ENCODE data around the gene RLIM.
"Not testable (repeated sequence)": the region's sequence is repeated elsewhere in the genome, so short reads cannot be mapped to it uniquely, and the experiment has no call there.

Gene RLIM, protein sequence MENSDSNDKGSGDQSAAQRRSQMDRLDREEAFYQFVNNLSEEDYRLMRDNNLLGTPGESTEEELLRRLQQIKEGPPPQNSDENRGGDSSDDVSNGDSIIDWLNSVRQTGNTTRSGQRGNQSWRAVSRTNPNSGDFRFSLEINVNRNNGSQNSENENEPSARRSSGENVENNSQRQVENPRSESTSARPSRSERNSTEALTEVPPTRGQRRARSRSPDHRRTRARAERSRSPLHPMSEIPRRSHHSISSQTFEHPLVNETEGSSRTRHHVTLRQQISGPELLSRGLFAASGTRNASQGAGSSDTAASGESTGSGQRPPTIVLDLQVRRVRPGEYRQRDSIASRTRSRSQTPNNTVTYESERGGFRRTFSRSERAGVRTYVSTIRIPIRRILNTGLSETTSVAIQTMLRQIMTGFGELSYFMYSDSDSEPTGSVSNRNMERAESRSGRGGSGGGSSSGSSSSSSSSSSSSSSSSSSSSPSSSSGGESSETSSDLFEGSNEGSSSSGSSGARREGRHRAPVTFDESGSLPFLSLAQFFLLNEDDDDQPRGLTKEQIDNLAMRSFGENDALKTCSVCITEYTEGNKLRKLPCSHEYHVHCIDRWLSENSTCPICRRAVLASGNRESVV

DNA sequence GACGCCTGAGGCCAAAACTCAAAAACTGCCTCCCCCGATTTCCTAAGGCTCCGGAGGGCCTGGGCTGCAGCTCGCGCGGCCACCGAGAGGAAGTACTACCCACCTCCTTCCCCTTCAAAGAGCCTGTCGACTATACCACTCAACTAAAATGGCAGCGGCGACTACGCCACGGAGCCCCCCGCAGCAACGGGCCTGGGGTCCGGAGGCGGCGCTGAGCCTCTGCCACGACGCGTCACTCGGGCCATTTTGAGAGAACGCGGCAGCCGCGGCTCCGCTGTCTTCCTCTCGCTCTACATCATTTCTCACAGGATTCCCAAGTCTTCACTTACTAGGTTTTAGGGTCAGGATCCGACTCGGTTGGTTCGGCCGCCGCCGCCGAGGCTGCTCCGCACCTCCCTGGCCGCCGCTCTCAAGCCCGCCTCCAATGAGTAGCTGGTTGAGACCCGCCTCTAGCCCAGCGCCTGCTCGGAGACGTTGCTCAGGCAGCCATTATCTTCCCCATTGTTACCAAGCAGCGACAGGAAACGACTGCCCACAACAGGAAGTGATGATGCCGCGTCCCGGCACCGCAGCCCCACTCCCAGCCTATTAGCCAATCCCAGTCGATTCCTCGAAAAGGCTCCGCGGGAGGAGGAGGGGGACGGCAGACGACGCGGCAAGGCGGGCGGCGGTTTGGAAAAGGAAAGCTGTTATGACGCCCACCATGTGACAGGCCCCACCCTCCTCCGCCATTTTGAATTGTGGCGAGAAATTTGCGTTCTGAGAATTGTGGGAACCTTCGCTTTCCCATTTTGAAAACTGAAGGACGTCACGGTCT, at the start of gene RLIM:
Gene RLIM, minus strand, starts transcription at position 532 of the 817 bp plus-strand sequence. CDS start 18,647 bp downstream, outside the sequence.
- ATAC-seq = peak; percentile 96 to 97

DNA sequence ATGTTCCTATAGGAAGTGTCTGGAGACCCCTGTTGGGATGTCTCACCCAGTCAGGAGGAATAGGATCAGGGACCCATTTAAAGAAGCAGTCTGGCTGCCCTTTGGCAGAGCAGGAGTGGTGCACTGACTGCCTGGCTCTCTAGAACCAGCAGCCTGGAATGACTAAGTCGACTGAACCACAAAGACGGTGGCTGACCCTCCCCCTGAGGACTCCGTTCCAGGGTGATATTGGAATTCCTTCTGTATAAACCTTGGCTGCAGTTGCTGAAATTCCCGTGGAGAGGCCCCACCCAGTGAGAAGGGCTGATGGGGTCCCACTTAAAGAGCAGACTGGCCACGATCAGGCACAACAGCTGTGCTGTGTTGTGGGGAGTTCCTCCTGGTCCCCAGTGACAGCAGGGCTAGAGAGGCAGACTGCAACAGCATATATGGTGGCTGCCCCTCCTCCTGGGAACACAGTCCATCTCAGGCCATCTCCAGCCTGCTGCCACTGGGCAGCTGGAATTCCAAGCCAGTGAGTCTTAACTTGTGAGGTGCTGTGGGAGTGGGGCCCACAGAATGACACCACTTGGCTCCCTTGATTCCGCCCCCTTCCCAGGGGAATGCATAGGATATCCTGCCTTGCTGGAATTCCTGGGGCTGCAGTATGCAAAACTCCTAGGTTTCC, 41.8 kb upstream of the RLIM start:
- no peak for ATAC-seq

DNA sequence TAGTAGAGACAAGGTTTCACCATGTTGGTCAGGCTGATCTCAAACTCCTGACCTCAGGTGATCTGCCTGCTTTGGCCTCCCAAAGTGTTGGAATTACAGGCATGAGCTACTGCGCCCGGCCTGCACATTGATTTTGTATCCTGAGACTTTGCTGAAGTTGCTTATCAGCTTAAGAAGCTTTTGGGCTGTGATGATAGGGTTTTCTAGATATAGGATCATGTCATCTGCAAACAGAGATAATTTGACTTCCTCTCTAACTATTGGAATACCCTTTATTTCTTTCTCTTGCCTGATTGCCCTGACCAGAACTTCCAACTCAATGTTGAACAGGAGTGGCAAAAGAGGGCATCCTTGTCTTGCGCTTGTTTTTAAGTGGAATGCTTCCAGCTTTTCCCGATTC, 40.5 kb upstream of the RLIM start:
- ATAC-seq = not testable (repeated sequence)

DNA sequence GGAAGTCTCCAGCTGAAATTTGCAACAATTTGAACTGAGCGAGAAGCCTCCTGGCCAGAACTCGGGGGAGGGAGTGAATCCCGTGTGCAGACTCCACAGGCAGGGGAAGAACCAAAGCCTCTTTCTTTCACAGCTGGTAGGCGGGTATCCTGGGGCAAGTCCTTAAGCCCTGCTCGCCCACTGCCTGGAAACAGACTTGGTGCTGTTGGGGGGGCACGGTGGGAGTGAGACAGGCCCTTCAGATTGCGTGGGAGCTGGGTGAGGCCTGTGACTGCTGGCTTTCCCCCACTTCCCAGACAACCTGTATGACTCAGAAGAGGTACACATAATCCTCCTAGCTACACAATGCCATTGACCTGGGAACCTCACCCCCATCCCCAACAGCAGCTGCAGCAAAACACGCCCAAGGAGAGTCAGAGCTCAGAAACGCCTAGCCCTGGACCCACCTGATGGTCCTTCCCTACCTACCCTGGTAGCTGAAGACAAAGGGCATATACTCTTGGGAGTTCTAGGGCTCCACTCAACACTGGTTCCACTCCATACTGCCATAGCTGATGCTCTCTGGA, 22.4 kb upstream of the RLIM start:
- no peak for ATAC-seq

DNA sequence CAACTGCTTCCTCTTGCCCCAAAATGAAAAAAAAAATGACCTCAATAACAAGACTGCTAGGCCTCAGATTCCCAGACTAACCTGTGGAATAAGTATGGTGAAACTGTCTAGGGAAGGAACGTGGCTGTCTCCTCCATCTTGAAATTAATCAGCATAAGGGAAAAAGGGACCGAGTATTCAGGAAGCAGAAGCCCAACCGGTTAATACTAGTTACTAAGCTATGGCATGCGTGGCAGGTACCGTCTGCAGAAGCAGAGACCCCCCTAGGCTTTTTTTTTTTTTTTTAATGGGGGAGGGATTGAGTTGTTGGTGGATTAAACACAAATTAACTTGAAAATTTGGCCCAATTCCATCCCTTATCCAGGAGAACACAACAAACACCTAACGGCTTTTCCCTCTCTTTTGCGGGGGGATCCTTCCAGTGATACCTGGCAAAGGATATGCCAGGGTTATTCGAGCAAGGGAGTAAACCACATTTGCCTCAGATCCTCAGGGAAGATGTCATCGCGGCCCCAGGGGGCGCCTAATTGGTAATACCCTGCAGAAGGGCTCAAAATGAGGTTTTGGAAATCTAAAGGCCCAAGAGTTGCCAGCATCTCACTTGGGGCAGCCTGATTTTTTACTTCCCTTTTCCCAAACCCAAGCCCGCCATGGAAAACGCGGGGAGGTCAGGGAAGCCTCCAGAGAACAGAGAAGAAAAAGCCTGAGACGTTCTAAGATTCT, 893 bp downstream of the RLIM start:
- ATAC-seq = no peak

DNA sequence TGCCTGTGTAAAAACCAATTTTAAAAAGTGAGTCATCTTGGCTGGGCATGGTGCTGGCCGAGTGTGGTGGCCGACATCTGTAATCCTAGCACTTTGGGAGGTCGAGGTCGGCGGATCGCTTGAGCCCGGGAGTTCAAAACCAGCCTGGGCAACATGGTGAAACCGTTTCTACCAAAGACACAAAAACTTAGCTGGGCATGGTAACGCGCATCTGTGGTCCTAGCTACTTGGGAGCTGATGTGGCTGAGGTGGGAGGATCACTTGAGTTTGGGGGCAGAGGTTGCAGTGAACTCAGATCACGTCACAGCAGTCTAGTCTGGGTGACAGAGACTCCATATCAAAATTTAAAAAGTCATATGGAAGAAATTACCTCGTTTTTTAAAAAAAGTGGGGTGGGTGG, 7.6 kb downstream of the RLIM start:
- ATAC-seq = no peak

DNA sequence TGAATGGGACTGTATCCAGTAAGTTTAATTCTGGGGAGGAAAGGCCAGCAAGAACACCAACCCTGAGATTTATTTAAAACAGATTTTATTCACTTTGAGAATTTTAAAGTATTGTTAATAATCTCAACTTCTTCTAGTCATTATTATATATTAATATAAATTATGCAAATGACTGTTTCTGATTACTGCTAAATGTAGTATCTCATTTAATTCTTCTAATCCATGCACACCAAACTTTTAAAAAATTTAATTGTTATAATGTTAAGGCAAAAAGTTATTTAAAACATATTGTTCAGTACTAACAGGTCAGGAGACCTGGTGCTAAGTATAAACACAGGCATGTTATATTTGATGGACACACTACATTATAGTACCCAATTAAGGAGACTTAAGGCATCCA, 8.1 kb downstream of the RLIM start:
- ATAC-seq = no peak

DNA sequence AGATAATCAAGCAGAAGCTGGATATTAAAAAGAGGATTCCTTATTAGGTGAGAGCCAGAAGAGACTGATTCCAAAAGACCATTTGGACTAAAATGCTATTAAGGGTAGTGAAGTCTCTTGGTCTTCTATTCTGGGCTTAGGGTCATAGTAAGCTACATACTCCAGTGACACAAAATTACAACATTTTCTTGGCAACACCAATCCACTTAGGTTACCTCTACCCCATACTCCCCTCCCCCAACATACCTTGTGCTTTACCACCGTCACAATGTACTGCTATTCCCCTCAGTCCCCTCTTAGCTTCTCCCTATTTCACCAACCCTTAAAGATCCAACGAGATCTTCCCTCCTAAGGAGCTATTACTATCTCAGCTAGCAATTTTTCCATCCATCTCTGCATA, 11.4 kb downstream of the RLIM start:
- ATAC-seq = no peak

DNA sequence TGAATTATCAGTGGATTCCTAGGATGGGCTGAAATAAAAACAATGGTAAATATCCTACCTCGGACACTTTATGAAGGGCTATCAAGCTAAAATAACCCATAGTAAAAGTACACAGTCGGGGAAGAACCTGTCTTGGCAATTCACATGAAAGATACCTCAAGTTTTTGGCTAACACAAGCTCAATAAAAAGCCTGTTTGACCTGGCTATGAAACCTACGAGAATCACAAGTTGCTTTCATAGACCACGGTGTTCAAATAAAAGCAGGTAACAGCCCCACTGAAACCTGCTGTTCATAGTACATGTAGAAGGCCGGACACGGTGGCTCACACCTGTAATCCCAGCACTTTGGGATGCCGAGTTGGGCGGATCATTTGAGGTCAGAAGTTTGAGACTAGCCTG, 12.3 kb downstream of the RLIM start:
- no peak for ATAC-seq

DNA sequence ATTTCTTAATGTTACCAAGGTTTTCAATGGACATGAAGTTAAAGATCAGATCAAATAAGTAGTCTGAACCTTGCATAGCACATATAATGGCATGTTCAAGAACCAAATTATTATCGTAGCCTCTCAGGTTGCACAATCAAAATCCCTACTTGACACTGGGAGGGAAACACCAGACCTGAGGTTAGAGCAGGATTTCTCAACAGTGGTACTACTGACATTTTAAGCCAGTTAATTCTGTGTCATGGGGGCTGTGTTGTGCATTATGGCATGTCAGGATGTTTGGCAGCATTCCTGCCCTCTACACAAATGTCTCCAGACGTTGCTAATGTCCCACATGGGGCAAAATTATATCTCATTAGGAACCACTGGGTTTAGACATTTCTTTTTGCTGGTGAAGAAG, 20.8 kb downstream of the RLIM start:
- no peak for ATAC-seq

DNA sequence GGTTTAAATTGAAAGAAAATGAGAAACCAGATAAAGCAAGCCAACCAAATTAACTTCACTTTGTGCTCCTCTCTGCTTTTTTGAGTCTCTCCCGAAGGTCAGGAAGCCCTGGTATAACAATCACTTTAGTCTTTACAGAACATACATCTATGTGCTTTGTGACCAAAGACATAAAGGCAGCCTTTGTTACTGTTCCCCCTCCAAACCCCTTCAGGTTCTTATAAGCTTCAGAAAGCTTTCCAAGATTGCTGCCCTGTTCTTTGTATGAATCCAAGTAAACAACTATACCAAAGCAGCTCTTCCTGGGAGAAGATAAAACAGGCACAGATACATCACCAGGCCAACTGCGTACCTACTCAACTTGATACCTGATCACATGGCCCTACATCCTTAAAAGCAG, 28.7 kb downstream of the RLIM start:
- ATAC-seq = no peak

DNA sequence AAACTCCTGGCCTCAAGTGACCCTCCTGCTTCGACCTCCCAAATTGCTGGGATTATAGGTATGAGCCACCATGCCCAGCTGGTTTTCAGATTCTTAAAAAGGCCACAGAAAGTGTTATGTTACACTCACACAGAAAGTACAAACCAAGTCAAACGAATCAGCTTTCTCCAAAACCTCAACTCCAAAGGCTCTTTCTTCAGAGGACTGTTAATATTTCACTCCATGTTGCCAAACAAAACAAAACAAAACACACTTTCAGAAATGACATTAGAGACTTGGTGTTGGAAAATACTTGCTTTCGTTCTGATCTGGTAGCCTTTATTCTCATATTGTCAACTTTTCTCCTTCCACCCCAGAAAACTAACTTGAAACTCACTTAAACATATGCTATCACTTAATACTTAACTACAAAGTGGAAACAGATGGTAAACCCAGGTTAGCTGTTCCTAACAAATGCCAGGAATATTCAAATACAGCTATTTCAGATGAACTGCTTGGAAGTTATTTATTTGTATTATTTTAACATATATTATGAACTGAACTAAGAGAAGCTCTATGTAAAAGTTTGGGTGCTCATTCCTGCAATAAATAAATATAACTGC, 34.7 kb downstream of the RLIM start:
- no peak for ATAC-seq

DNA sequence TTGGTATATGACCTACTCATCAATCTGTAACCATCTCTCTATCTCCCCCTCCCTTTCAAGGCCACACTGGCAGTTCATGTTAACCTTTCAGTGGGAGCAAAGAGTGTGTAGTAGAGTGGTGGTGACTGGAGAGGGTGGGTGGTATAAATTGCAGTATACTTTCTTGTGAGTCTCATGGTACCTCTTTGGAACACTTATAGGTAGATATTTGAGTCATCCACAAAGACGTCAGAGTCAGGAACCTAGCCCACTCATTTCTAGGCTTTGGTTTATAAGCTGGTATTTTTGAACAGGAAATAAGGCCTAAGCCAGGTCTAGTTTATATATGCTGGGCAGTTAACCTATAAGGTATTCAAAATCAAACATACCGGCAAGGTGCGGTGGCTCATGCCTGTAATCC, 36.3 kb downstream of the RLIM start:
- peak; percentile 89 to 95 for ATAC-seq

DNA sequence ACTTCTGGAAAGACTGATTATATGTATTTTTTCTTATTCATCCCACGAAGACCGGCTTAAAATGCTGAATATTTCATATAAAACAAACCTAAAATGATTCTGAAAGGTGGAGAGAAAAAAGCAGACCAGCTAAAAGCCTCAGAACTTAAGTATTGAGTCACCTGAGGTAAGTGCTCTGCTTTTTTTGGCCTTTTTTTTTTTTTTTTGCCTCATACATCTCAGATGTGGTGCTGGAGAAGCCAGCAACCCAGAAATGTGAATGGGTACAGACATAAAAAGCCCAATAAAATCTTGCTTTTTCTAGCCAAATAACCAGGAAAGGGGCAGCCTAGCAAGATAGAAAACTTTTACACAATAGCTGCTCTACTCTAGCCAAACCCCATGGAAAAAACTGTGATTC, 57.0 kb downstream of the RLIM start:
- no peak for ATAC-seq

DNA sequence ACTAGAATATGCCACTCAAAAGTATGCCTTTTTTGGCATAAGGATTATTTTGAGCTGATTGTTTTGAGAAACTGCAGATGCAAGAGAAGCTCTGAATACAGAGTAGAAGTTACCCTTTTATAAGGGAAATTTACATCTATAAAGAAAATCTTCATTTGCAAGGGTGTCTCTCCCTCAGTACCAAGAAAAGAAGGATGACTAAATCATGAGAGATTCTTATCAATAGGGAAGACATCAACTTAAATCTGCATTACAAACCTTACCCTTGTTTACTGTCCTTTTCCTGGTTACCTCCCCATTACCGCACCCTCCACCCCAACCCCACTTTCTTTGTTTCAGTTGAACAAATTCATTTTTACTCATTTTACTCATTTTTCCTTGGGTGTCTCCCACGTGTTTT, 62.5 kb downstream of the RLIM start:
- no peak for ATAC-seq

DNA sequence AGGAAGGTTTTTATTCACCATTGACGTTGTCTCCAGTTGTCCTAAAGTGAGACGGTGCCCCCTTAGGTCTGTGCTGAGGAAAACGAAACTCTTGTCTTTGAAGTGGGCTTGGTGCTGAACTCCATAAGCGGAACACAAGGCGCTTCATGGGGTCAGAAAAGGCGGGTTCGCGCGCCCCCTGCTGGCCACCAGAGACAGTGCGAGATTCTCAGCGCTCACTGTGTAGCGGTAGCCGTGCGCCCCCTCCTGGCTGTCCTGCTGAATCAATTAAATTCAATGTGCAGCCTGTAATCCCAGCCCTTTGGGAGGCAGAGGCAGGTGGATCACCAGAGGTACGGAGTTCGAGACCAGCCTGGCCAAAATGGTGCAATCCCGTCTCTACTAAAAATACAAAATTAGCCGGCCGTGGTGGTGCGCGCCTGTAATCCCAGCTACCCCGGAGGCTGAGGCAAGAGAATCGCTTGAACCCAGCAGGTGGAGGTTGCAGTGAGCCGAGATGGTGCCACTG, 64.1 kb downstream of the RLIM start:
- peak; percentile 87 to 90 for ATAC-seq

DNA sequence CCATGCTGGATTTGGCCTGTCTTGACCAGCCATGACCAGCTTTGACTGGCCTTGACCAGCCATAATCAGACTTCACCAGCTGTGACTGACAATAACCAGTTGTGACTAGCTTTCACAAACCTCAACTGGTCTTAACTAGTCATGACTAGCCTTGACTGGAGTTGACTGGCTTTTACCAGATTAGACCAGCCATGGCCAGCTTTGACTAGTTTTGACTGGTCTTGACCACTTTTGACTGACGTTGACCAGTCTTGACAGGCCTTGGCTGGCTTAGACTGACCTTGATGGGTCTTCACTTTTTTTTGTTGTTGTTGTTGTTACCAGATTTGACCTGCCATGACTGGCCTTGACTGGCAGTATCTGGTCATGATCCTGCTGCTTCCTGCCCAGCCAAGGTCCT, 67.4 kb downstream of the RLIM start:
- ATAC-seq = no peak

DNA sequence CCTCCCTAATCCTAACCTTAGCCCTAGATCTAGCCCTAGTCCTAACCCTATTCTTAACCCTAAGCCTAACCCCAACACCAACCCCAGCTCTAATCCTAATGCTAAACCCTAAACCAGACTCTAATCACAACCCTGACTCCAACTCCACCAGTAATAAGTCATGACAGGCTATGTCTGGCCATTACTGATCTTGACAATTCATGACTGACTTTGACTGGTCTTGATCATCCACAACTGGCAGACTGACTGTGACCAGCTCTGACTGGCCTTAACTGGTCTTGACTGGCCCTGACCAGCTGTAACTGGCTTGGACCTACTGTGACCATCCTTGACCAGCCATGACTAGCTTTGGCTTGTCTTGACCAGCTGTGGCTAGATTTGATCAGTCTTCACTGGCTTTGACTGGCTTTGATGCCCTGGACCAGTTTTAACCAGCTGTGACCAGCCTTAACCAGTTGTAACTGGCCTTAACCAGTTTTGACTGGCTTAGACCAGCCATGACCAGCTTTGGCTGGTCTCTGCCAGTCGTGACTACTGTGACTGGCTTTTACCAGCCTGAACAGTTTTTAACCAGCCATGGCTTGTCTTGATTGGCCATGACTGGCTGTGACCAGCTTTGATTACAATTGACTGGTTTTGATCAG, 68.4 kb downstream of the RLIM start:
- ATAC-seq = no peak

DNA sequence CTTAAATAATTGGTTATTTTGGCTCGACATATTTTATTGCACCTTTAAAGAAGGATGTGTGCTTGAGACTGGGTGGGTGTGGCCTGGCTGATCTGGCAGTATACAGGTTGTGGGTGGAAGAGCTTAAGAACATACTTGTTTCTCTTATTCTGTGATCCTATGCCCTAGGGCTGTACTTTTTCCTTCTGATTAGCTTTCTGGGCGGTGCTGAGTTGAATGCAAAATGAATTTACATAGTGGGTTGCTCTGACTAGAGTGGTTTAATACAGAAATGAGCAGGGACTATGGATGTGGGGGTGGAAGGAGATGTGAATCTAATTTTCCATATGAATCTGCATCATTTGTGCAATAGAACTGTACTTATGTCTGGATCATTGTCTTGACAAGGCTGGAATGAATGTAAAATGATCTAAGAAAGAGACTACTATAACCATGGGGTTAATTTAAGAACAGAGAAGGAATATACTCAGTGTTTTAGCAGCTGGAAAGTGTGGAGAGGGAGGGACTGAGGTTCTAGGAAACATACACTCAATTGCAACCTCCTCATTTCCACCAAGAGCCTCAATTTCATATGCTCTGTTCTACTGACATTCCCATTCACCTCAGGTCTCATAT, 73.7 kb downstream of the RLIM start:
- ATAC-seq = peak in 1 of 2 donors; percentile 3

DNA sequence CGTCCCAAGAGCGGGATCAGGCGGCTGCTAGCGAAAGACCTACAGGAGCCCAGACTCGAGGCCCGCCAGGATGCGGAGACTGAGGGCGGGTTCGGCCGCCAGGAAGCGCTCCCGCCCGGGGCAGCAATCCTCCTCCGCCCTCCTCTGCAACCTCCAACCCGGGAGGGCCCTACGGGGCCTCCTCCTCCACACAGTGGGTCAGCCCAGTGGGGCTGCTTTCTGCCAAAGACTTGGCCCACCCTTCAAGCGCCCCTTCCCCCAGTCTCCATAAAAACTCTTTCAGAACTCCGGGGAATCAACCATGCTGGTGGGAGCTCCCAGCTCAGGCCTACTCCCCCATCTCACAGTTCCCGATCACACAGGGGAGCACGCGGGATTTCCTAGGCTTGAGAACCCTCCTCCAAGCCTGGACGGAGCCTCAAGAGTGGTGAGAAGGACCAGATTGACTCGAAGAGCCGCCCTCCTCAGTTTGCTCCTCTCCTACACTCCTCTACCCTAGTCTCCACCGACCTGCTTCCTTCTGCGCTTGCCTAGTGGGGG, 77.5 kb downstream of the RLIM start:
- ATAC-seq = no peak
